Activated CD8-positive, alpha-beta memory T cell treated with anti-CD3 and anti-CD28 coated beads, Interleukin-2, amount 50 U/mL, for 24 hours (primary cell): ENCODE measurements around the gene VAV3.

Experiments
- DNase-seq: peaks from one replicate; pipeline ENCODE4 v3.0.0-alpha.2; 2020; ENCODE audit errors: extremely low read depth

Gene VAV3

GRCh38 chr1:107640207-107640606 lies 324.8 kb downstream of the VAV3 start:
- no peak for DNase-seq

GRCh38 chr1:107637101-107637500 lies 327.9 kb downstream of the VAV3 start:
- DNase-seq, result no peak

GRCh38 chr1:107633596-107633995 lies 331.4 kb downstream of the VAV3 start:
- no peak for DNase-seq

- no peak for DNase-seq
These were observed 338.7 kb downstream of the VAV3 start for GRCh38 chr1:107626073-107626796.

- DNase-seq, result no peak
These were observed 339.5 kb downstream of the VAV3 start for GRCh38 chr1:107625405-107626029.

GRCh38 chr1:107623431-107623830 lies 341.5 kb downstream of the VAV3 start:
- DNase-seq, result no peak

GRCh38 chr1:107622966-107623365 lies 342.0 kb downstream of the VAV3 start:
- DNase-seq, result no peak

- DNase-seq, result no peak
These were observed 342.4 kb downstream of the VAV3 start for GRCh38 chr1:107622535-107622934.

GRCh38 chr1:107620753-107621152 lies 344.2 kb downstream of the VAV3 start:
- DNase-seq, result no peak

- DNase-seq, result no peak
These were observed 346.4 kb downstream of the VAV3 start for GRCh38 chr1:107618539-107618938.

- DNase-seq, result no peak
These were observed 347.1 kb downstream of the VAV3 start for GRCh38 chr1:107617921-107618320.

- no peak for DNase-seq
These were observed 347.5 kb downstream of the VAV3 start for GRCh38 chr1:107617456-107617855.

GRCh38 chr1:107609808-107610207 lies 355.2 kb downstream of the VAV3 start:
- DNase-seq, result no peak

- DNase-seq, result no peak
These were observed 360.2 kb downstream of the VAV3 start for GRCh38 chr1:107604825-107605224.

GRCh38 chr1:107600607-107601160 lies 364.3 kb downstream of the VAV3 start:
- no peak for DNase-seq

- no peak for DNase-seq
These were observed 365.8 kb downstream of the VAV3 start for GRCh38 chr1:107599220-107599619.

- DNase-seq, result no peak
These were observed 367.7 kb downstream of the VAV3 start for GRCh38 chr1:107597290-107597689.

GRCh38 chr1:107594536-107594935 lies 370.4 kb downstream of the VAV3 start:
- DNase-seq, result no peak

GRCh38 chr1:107593501-107594209 lies 371.3 kb downstream of the VAV3 start:
- no peak for DNase-seq

- DNase-seq, result no peak
These were observed 373.9 kb downstream of the VAV3 start for GRCh38 chr1:107590900-107591622.

- no peak for DNase-seq
These were observed 374.9 kb downstream of the VAV3 start for GRCh38 chr1:107590087-107590486.

- no peak for DNase-seq
These were observed 376.7 kb downstream of the VAV3 start for GRCh38 chr1:107588321-107588720.
